Adipose tissue (tissue), 3 donors: ENCODE data around the gene DRAM1. TPM values are rescaled to one million over a fixed set of nuclear protein-coding genes. Genes with fewer than 3 reads are reported as not detected.
"Not testable (repeated sequence)": the region's sequence is repeated elsewhere in the genome, so short reads cannot be mapped to it uniquely, and the experiment has no call there.

ENCODE experiments used
- H3K27ac ChIP-seq: one replicate; pipeline ENCODE4 v1.5.1; 2013; ENCODE audit warnings: low read depth, low read length
- WGBS, 3 donors: extraction: QIAGEN DNeasy Blood & Tissue Kit; methylation state at CpG; one replicate each; pipeline ENCODE4 v1.1.7; 2013; 5-methylcytosine and 5-hydroxymethylcytosine counted together
- polyA plus RNA-seq, 3 donors: library from polyadenylated mRNA; stranded (reverse); fragments of 200-250 nt; gene quantifications; one replicate each; pipeline ENCODE4 v1.2.3, GENCODE V29; 2013
- donor health status: healthy with polysubstance abuse.
- donor health status: Bipolar disorder and iron deficiency.
- donor health status: healthy.

Gene DRAM1
- polyA plus RNA-seq, 3 donors = 3.9 to 30.8 (median 13.1) TPM

GRCh38 chr12:101856614-101857013, 20.8 kb upstream of the DRAM1 start:
- whole genome bisulfite sequencing, 3 donors = 87 to 94% (median 88%) methylated on average over 5 of the region's 5 CpGs
- H3K27ac ChIP-seq = not testable (repeated sequence)

- 15 to 70% (median 38%) methylated on average over 1 of the region's 1 CpG for WGBS, 3 donors
- no peak overlapping the region for H3K27ac ChIP-seq
Observed at GRCh38 chr12:101857043-101857558, 20.3 kb upstream of the DRAM1 start.

- no peak overlapping the region for H3K27ac ChIP-seq
- WGBS, 3 donors = 91 to 96% (median 95%) methylated on average over 3 of the region's 3 CpGs
Observed at GRCh38 chr12:101858361-101858760, 19.0 kb upstream of the DRAM1 start.

- H3K27ac ChIP-seq = no peak overlapping the region
Observed at GRCh38 chr12:101859664-101860607, 17.4 kb upstream of the DRAM1 start.

GRCh38 chr12:101861688-101862087, 15.7 kb upstream of the DRAM1 start:
- H3K27ac ChIP-seq = not testable (repeated sequence)
- WGBS, 3 donors = 84 to 98% (median 95%) methylated on average over 2 of the region's 2 CpGs

GRCh38 chr12:101862245-101862644, 15.1 kb upstream of the DRAM1 start:
- 92 to 97% (median 93%) methylated on average over 2 of the region's 2 CpGs for WGBS, 3 donors
- H3K27ac ChIP-seq = no peak overlapping the region

- H3K27ac ChIP-seq = no peak overlapping the region
Observed at GRCh38 chr12:101863981-101864380, 13.4 kb upstream of the DRAM1 start.

GRCh38 chr12:101866615-101867373, 10.6 kb upstream of the DRAM1 start:
- 74 to 85% (median 77%) methylated on average over 13 of the region's 13 CpGs for WGBS, 3 donors
- H3K27ac ChIP-seq = no peak overlapping the region

- 96 to 97% (median 97%) methylated on average over 3 of the region's 3 CpGs for WGBS, 3 donors
- H3K27ac ChIP-seq = not testable (repeated sequence)
Observed at GRCh38 chr12:101867619-101868018, 9.8 kb upstream of the DRAM1 start.

- 76 to 90% (median 85%) methylated on average over 1 of the region's 1 CpG for WGBS, 3 donors
- H3K27ac ChIP-seq = no peak overlapping the region
Observed at GRCh38 chr12:101870925-101871324, 6.5 kb upstream of the DRAM1 start.

- WGBS, 3 donors = 80 to 92% (median 85%) methylated on average over 9 of the region's 9 CpGs
- H3K27ac ChIP-seq = no peak overlapping the region
Observed at GRCh38 chr12:101875162-101875561, 2.2 kb upstream of the DRAM1 start.

- 45 to 57% (median 53%) methylated on average over 9 of the region's 9 CpGs for WGBS, 3 donors
- no peak overlapping the region for H3K27ac ChIP-seq
Observed at GRCh38 chr12:101876322-101876860, 989 bp upstream of the DRAM1 start.

GRCh38 chr12:101877806-101878242, 444 bp downstream of the DRAM1 start:
- H3K27ac ChIP-seq = peak overlapping the region; percentile 99
- WGBS, 3 donors = 0 to 1% (median 1%) methylated on average over 22 to 24 of the region's 24 CpGs

GRCh38 chr12:101878243-101878821, 952 bp downstream of the DRAM1 start:
- 9 to 43% (median 15%) methylated on average over 7 of the region's 7 CpGs for WGBS, 3 donors
- no peak overlapping the region for H3K27ac ChIP-seq

- H3K27ac ChIP-seq = no peak overlapping the region
Observed at GRCh38 chr12:101880769-101881168, 3.4 kb downstream of the DRAM1 start.

GRCh38 chr12:101881228-101881627, 3.8 kb downstream of the DRAM1 start:
- 88 to 95% (median 93%) methylated on average over 4 of the region's 4 CpGs for WGBS, 3 donors
- H3K27ac ChIP-seq = no peak overlapping the region

More at GRCh38 chr12:101880769-101881168, 3.4 kb downstream of the DRAM1 start:
- WGBS, 3 donors = 71 to 96% (median 95%) methylated on average over 3 of the region's 3 CpGs

GRCh38 chr12:101884174-101884573, 6.8 kb downstream of the DRAM1 start:
- H3K27ac ChIP-seq = no peak overlapping the region
- 88 to 93% (median 92%) methylated on average over 3 of the region's 3 CpGs for WGBS, 3 donors

GRCh38 chr12:101884781-101885340, 7.5 kb downstream of the DRAM1 start:
- not testable (repeated sequence) for H3K27ac ChIP-seq
- WGBS, 3 donors = 83 to 91% (median 84%) methylated on average over 10 of the region's 10 CpGs
